Measurements from ENCODE around the gene CYP3A5.
"Not testable (repeated sequence)": the region's sequence is repeated elsewhere in the genome, so short reads cannot be mapped to it uniquely, and the experiment has no call there.

Gene CYP3A5

DNA sequence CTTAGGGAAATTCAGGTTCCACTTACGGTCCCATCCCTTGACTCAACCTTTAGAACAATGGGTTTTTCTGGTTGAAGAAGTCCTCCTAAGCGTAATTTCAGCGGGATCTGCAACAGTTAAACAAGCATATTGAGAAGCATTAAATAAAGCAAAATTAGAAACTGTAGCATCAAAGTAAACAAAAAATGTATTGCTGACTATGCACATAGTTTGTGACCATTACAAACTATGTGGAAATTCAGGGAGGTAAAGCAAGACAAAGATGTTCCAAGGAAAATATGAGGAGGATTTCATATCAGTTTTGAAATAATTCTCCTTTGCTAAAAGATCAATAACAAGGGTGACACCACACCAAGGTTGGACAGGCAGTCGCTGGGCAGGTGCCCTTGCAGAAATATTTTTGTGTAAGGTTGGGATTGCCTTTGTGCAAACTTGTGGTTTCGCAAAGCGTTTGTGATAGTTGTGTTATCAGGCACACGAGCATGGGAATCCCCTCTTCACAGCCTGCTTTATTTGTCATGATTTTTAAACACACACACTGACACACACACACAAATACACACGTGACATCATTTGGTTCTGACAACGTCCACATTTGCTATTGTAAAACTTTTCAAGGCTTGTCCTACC, 5.4 kb upstream of the CYP3A5 start:
- DNase-seq, result no peak

DNA sequence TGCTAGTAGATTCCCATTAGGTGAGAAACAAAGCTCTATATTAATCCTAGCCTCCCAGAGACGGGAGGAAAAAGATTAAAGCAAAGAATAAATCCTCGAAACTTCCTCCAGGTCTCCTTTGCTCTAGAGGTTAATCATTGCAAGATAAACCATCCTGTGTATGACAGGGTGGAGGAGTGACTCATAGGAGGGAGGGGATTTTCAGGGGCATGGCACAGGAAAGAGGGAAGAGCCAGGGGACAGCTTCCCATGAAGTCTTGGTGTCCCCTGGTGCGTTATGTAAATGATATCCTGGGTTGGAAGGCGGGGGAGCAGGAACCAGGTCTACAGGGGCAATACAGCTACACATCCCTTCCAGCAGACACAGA, 780 bp downstream of the CYP3A5 start:
- DNase-seq, result no peak

DNA sequence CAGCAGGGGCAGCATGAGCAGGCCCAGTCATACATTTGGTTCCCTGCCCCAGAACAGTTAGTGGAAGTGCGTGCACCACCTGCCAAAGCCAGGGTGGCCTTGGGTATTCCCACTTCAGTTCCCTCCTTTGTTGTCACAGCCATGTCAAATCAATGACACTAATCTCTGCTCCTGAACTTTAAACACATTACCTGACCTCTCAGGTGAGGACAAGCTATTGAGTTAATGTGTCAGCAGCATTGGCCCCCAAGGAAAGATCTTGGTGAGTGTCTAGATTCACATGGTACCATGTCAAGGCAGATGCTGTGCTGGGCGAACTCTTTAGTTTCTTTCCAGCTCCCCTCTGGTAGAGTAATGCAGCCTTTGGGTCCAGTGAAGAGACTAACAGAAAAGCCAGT, 2.1 kb downstream of the CYP3A5 start:
- no peak for DNase-seq

DNA sequence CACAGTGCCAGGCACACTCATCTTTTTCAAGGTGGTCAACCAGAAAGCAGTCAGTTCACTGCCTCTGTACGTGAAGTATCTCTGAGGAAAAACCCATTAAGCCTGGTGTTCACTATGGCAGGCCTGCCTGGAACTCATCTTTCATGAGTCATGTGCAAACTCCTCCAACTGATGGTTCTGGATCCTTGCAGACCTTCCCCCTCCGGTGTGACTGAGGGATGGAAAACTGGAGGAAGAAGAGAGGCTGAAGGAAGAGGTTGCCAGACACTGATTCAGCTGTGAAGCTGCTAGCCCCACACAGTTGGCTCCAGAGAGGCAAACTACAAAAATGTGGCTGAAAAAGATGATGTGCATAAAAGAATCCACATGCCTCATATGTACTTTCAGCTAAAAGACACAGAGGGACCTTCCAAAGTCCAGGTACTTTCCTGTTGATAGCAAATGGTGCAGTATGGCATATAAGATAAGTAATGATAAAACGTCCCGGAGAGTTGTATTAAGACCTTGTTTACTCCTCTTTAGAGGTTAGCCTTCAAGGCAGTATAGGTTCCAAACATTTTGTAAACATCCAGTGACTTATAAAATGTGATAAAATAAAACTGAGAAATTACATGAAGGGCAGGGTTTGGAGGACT, 2.7 kb downstream of the CYP3A5 start:
- DNase-seq, result no peak

DNA sequence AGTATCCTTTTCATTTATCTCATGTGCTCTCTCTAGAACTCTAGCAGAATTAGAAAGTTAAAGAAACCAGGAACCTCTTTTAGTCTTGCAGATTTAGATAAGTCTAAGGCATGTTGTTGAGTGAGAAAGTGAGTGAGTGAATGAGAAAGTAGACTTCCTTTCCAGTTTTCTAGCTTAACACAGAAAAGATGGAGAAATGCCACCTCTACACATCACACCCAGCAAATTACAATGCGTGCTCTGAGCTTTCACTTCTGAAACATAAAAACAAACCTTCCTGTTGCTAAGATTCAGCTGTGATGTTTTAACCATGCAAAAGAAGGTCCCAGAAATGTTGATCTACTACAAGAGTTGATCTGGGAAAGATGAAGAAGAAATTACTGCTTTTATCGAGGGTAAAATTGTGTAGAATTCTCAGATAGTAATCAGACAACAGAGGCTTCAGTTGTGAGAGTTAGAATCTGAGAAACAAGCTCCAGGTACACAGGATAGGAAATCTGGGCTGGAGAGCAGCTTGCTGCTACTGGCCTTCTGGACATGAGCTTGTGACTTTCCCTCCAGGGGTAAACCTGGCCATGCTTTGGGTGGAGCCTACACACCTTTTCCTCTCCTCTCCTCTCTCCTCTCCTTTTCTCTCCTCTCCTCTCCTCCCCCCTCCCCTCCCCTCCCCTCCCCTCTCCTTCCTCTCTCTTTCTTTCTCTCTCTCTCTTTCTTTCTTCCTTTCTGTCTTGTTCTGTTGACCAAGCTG, 4.6 kb downstream of the CYP3A5 start:
- no peak for DNase-seq

DNA sequence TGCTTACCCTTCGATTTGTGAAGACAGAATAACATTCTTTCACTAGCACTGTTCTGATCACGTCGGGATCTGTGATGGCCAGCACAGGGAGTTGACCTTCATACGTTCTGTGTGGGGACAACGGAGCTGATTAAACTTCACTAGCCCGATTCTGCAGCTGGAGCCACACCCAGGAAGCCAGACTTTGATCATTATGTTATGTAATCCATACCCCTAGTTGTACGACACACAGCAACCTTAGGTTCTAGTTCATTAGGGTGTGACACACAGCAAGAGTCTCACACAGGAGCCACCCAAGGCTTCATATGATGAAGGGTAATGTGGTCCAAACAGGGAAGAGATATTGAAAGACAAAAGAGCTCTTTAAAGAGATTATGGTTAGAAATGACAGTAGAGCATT, 7.2 kb downstream of the CYP3A5 start:
- no peak for DNase-seq

DNA sequence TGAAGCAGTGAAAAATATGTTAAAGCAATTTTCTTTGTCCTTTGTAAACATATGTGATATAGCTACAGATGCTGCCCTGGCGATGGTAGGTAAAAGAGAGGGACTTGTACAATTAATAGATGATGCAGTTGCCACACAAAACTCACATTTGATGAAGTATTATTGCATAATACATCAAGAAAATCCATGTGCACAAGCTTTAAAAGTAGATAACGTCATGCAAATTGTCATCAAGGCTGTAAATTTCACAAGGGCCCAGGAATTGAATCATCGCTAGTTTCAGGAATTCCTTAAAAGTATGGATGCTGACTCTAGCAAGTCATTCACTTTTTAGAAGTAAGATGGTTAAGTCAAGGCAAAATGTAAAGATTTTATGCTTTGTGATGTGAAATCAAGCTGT, 10.0 kb downstream of the CYP3A5 start:
- no peak for DNase-seq

DNA sequence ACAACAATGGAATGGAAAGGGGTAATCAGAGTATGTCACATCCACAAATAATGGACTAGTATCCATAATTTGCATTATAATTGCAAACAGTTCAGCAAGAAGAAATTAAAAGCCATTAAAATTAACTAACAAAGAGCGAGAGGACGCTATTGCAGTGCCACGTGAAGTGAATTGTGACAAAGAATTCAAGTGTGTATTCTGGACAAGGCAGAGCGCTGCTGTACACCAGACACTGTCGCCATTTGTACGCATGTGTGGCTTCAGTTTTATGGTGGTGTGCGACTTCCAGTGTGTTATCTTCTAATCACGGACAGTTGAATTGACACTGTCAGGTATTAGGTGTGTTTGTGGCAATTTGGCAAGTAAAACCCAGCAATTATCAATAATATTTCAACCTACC, 11.3 kb downstream of the CYP3A5 start:
- DNase-seq, result no peak

DNA sequence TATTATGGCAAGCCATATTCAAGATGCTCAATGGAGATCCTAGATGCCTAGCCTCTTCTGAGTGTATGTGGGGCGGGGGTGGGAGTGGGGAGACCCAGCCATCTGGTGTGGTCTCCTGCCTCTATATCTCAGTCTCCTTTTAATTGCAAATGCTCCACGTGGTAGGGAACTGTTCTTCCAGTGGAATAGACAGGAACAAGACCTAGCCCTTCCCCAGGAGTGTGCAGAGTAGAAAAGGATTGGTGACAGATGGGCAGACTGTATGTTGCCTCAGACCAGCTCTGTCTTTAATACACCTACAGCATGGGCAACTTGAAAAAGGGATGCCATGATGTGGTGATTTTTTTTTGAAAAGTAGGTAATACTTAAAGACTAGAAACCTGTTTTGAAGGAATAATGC, 12.6 kb downstream of the CYP3A5 start:
- DNase-seq, result no peak

DNA sequence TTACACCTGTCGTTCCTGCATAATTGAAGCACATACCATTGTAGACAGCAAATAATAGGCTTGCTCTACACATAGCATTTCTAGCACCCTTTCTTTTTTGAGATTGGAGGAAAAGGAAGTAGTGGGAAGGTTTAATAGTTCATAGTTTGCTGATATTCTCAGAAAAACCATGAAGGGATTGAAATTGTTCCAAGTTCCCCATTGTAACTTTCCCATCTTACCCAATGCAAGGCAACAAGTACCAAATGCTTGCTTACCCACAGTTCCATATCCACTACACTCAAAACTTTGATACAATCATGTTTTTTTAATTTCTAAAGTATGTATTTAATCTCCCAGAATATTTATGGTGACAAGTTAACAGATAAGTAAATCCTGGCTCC, 13.8 kb downstream of the CYP3A5 start:
- no peak for DNase-seq

DNA sequence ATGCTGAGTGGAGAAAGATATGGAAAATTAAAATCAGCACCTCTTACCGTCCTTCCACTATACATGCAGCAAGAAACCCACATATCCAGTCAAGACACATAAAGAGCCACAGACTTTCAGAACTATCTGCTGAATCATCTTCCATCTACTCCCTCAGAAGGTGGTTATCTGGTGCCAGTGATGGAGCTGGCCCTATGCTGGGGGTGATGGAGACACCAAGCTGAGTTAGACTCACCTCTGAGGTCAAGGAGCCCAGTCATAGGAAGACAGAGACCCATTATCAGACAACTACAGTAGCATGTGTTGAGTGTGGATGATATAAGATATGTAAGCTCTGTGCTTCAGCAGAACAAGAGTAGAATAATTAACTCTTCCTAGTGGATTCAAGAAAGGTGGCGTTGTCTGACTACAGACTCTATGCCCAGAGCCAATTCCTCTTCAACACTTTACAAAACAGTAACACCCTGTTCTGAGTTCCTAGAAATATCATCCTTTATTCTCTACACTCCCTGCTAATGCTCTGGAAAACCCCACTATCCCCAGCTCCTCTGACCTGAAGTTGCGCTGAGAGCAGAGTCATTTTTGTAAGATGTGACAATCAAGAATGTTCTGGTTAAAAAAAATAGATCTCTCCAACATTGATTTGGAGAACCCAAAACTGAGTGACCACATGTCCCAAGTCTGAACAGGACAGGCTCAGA, 14.3 kb downstream of the CYP3A5 start:
- no peak for DNase-seq

DNA sequence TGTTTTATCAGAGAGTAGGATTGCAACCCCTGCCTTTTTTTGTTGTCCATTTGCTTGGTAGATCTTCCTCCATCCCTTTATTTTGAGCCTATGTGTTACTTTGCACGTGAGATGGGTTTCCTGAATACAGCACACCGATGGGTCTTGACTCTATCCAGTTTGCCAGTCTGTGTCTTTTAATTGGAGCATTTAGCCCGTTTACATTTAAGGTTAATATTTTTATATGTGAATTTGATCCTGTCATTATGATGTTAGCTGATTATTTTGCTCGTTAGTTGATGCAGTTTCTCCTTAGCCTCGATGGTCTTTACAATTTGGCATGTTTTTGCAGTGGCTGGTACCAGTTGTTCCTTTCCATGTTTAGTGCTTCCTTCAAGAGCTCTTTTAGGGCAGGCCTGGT, 21.9 kb downstream of the CYP3A5 start:
- not testable (repeated sequence) for DNase-seq

DNA sequence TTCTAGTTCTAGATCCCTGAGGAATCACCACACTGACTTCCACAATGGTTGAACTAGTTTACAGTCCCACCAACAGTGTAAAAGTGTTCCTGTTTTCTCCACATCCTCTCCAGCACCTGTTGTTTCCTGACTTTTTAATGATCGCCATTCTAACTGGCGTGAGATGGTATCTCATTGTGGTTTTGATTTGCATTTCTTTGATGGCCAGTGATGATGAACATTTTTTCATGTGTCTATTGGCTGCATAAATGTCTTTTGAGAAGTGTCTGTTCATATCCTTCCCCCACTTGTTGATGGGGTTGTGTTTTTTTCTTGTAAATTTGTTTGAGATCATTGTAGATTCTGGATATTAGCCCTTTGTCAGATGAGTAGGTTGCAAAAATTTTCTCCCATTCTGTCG, 25.2 kb downstream of the CYP3A5 start:
- not testable (repeated sequence) for DNase-seq

DNA sequence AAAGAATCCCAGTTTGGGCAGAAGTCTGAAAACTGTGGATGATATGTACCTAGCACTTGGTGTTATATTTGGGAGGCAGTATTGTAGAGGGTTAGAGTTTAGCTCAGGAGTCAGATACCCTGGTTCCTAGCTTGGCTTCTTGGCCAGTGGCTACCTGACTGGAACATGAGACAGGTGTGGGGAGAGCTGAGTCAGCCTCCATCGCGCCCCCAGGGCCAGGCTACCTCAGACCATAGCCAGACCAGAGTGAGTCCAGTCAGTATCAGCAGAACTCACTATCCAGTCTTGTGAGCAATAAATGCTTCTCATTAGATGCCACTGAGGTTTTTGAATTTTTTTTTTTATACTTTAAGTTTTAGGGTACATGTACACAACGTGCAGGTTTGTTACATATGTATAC, 26.0 kb downstream of the CYP3A5 start:
- no peak for DNase-seq

DNA sequence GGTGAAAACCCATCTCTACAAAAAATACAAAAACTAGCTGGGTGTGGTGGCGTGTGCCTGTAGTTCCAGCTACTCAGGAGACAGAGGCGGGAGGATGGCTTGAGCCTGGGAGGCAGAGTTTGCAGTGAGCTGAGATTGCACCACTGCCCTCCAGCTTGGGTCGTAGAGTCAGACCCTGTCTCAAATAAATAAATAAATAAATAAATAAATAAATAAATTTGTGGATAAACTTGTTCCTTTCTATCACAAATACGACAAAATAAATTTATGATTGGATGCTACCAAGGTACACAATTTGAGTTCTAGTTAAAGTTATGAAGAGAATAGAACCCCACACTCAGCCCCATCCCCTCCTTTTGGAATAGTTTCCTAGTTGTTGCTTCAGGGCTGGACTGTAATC, 26.5 kb downstream of the CYP3A5 start:
- not testable (repeated sequence) for DNase-seq

DNA sequence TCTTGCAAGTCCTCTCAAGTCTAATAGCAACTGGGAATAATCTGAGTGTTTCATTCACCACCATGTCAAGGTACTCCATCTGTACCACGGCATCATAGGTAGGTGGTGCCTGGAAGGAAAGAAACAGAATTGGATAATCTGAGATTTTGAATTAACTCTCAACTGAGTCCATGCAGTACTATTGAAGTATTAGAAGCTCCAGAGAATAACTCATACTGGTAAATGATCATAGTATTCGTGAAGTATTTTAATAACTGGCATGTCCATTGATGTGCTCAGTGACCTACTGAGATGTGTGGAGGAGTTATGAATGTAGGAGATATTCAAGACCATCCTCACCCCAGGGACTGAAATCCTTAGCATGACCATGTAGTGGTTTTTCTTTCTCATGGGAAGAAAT, 27.1 kb downstream of the CYP3A5 start:
- DNase-seq, result no peak

DNA sequence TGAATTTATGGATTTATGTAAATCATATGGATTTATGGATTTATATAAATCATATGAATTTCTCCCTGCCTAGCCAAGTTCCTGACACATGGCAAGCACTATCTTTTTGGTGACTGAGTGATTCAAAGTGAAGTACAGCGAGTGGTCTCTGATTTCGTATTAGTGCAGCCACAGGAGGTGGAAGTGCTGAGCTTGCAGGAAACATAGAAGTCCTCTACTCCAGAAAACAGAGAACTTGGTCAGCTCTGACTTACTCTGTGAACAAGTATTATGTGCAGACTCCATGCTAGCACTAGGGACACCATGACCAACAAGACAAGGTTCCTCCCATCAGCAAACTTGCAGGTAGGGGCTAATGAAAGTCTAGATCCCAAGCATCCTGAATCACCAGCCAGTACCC, 28.5 kb downstream of the CYP3A5 start:
- DNase-seq, result no peak

DNA sequence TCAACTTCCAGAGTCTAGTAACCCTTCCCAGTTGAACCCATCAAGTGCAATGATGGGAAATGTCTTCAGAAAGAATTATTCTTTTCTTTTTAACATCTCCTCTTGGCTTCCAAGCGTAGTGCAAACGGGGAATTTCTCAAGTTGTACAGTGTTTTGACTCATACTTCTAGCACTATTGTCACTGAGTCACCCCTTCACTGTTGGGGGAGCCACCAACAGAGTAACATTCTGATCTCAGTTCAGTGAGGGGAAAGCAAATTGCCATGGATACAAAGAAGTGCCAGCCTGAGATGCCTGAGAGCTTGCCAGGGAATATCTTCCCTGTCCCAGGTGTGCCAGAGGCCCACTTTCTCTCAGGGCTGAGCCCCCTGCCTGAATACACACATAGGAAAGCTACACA, 31.0 kb downstream of the CYP3A5 start:
- DNase-seq, result no peak

DNA sequence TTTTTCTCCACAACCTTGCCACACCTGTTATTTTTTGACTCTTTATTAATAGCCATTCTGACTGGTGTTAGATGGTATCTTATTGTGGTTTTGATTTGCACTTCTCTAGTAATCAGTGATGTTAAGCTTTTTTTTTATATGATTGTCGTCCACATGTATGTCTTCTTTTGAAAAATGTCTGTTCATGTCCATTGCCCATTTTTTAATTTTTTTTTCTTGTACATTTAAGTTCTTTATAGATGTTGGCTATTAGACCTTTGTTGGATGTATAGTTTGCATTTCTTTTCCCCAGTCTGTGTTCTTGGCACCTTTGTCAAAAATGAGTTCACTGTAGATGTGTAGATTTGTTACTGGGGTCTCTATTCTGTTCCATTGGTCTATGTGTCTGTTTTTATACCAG, 34.2 kb downstream of the CYP3A5 start:
- no peak for DNase-seq

DNA sequence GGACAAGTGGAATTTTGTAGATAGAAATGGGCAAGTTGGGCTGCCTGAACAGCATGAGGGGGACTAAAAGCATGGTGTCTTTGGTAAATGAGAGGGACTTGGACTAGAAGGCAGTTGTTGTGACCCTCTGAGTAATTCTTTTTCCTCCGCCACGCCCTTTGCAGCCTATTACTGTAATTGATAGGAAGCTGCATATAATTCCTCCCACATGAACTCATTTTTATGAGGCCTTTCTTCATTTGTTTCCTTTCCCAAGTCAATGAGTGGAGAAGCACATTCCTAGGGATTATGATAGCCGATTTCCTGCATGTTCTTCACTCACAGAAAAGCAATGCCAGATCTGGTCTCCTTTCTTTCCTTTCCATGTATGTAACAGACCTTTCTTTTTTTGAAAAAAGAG, 35.4 kb downstream of the CYP3A5 start:
- no peak for DNase-seq

DNA sequence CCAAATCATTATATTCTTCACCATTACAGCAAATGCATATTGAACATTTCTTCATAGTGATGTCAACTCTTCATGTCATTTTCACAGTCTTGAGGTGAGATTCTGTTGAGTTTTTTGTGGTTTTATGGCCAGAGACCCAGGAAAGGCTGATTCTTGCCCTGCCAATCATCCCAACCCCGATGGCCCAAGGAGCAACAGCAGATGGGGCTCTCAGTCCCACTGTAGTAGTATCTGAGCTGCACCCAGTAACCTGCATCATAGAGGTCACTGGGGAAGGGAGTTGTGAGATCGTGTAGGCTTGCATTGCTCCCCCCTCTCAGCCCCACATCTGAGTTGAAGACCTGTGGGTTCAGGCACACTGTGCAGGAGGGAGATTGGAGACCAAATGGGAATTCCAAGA, 36.3 kb downstream of the CYP3A5 start:
- DNase-seq, result no peak

DNA sequence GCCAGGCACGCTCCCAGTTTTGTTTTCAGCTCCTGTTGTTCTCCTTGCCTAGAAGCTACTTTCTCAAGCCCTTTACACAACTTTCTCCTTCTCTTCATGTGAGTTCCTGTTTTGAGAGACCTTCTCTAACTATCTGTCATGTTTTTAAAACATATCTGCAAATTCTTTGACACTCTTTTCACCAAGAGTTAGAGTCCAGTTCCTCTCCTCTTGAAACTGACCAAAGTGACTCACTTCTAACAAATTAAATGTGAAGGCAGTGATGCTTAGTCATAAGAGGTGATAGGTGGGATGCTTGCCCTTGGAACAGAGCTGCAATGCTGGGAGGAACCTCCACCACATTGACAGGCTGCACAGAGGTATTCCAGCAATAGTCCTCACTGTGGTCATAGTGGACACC, 37.8 kb downstream of the CYP3A5 start:
- DNase-seq, result no peak

DNA sequence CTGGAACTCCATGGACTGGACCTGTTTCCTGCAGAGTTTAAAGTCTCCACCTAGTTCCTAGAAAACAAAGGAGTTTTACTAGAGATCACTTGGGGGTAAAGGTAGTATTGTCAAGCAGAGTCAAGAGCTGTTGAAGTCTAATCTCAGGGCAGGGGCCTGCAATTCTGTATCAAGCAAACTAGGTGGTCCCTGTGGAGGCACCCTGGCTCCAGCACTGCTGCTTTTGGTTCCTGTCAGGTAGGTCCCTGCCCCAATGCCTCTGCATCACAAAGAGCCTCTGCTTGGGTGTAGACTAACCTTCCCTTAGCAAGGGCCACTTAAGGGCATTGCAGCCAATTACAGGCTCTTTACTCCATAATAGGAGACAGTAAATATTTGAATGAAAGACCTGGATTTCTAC, 40.5 kb downstream of the CYP3A5 start:
- no peak for DNase-seq

DNA sequence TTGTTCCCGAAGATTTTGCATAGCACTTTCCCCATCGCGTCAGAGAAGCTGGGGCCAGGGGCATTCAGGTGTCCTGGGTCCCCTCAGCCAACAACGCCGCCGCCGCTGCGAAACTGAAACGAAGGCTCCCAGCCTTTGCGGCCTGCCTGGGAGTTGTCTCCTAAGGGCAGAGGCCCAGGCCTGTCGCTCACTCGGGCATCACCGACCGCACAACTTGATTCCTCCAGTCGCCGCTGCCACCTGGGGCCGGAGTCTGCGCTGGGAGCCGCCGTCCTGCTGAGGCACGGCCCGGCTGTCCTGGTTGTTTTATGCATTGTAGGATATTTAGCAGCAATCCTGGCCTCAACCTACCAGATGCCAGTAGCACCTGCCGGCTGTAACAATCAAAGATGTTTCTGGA, 41.1 kb downstream of the CYP3A5 start:
- no peak for DNase-seq
